ENCODE measurements around the gene WDFY3.

WDFY3 gene

DNA sequence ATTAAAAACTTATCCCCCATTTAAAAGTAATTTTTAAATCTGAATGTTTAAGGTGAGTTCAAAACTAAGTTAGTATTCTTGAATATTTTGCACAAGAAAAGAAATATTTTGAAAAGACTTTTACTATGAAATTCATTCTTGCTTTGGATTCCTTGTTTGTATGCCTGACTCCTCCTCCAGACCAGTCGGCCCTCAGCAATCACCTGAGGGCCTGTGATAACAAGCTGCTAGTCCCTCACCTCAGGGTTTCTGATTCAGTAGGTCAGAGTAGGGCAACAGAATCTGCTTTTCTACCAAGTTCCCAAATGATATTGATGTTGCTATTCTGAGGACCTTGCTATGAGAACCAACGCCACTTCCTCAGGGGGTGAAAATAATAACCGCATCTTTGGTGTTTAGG is 228.8 kb downstream of the WDFY3 start:
- no peak overlapping the region for H3K4me2 ChIP-seq
- H3K4me3 ChIP-seq: no peak overlapping the region
- no peaks in the 10 kb centered on the region for H3K4me1 ChIP-seq
- H3K9ac ChIP-seq: no peak overlapping the region
- H3K9me3 ChIP-seq (replicated peaks in 1 of 11): no peaks in the 10 kb centered on the region
- peaks cover 79 to 100% (median 94%) of the 10 kb centered on the region in 11 experiments for H3K36me3 ChIP-seq
- no peak overlapping the region for H3K27ac ChIP-seq
- no peak for TF ChIP-seq Cebpa-rat (IDR thresholded peaks at IDR 0.05)
- H4K20me1 ChIP-seq: peaks cover 0 to 12% (median 0%) of the 10 kb centered on the region in 11 experiments; a peak in 4 of 22 replicates
- H3K27me3 ChIP-seq: no peaks in the 10 kb centered on the region

DNA sequence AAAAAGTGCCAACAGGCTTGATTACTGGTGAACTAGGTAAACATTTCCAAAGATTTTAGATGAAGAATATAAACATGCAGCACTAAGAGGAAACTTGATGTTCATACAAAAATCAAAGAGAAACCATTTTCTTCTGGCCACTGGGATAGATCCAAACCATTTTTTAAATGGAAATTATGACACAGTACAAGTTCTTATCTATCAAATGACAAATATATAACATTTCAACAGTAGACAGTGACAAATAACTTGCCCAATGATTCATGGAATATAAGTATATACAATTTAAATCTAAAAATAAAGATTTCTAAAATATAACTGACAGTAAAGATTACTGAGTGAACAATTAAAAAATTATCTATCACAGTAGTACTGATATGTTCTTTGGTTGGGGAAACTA is 232.5 kb downstream of the WDFY3 start:
- Histone ChIP-seq H3K4me1 (no peaks in the 10 kb centered on the region), H3K27ac (no peak overlapping the region), H3K9me3 (replicated peaks in 1 of 11) (no peaks in the 10 kb centered on the region), H3K4me3 (no peak overlapping the region), H3K9ac (no peak overlapping the region), H4K20me1 (peaks cover 0 to 12% (median 0%) of the 10 kb centered on the region in 11 experiments; a peak in 2 of 22 replicates), H3K36me3 (peaks cover 60 to 95% (median 74%) of the 10 kb centered on the region in 11 experiments), H3K27me3 (no peaks in the 10 kb centered on the region), H3K4me2 (no peak overlapping the region)
- no peak for TF ChIP-seq Cebpa-rat (IDR thresholded peaks at IDR 0.05)

DNA sequence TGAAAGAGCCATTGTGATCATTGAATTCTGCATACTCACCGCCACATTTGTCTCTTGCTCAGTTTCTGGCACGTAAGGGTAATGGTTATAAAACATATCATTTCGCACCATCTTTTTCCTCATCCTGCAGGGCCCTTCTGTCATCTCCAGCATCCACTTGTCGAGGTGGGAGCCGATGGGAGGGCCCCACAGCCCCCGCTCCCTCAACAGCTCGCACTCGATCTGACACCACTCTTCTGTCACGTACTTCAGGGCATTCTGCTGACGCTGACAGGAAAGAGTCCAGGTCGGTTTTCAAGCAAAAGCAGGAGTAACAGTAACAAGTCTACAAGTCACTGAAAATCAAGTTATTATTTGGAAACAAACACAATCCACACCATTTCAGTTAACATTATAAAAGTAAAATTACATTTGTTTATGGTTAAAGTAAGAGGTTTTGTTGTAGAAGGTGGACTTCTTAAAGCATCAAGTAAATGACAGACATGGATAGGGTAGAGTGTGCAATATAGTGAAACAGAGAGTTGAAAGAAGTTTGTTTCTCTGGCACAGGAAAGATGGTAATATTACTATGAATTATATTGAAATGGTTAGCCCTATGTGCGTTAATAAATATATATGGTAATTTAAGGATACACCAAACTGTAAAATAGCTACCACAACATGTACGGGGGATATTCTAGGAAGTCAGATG is 233.0 kb downstream of the WDFY3 start:
- peaks cover 0 to 9% (median 0%) of the 10 kb centered on the region in 11 experiments; a peak in 3 of 22 replicates for H4K20me1 ChIP-seq
- H3K36me3 ChIP-seq: peaks cover 55 to 95% (median 69%) of the 10 kb centered on the region in 11 experiments
- H3K4me3 ChIP-seq: no peak overlapping the region
- H3K27ac ChIP-seq: no peak overlapping the region
- no peak for TF ChIP-seq Cebpa-rat (IDR thresholded peaks at IDR 0.05)
- no peak overlapping the region for H3K9ac ChIP-seq
- H3K4me2 ChIP-seq: no peak overlapping the region
- no peaks in the 10 kb centered on the region for H3K27me3 ChIP-seq
- H3K9me3 ChIP-seq (replicated peaks in 1 of 11): no peaks in the 10 kb centered on the region
- H3K4me1 ChIP-seq: no peaks in the 10 kb centered on the region

DNA sequence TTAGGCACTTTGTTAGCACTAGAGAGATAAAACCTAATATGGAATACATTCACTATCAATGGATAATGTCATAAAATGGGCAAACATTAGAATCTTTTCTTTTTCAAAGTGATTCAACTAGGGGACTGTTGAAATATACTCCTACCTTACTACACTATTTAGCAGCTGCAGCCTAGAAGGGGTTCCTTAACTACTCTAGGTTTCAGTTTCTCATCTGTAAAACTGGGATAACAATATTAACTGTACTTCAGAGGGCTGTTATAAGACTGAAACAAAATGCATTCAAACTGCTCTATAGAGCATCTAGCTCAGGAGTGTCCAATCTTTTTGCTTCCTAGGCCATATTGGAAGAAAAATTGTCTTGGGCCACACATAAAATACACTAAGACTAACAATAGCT is 236.1 kb downstream of the WDFY3 start:
- H3K4me2 ChIP-seq: no peak overlapping the region
- no peak overlapping the region for H3K27ac ChIP-seq
- no peak overlapping the region for H3K9ac ChIP-seq
- no peaks in the 10 kb centered on the region for H3K9me3 ChIP-seq (replicated peaks in 1 of 11)
- no peak for TF ChIP-seq Cebpa-rat (IDR thresholded peaks at IDR 0.05)
- peaks cover 0 to 29% (median 0%) of the 10 kb centered on the region in 11 experiments; a peak in 4 of 22 replicates for H4K20me1 ChIP-seq
- peaks cover 0 to 13% (median 5%) of the 10 kb centered on the region in 10 experiments; a peak in 10 of 20 replicates for H3K4me1 ChIP-seq
- no peaks in the 10 kb centered on the region for H3K27me3 ChIP-seq
- H3K36me3 ChIP-seq: peaks cover 30 to 92% (median 45%) of the 10 kb centered on the region in 11 experiments
- no peak overlapping the region for H3K4me3 ChIP-seq

DNA sequence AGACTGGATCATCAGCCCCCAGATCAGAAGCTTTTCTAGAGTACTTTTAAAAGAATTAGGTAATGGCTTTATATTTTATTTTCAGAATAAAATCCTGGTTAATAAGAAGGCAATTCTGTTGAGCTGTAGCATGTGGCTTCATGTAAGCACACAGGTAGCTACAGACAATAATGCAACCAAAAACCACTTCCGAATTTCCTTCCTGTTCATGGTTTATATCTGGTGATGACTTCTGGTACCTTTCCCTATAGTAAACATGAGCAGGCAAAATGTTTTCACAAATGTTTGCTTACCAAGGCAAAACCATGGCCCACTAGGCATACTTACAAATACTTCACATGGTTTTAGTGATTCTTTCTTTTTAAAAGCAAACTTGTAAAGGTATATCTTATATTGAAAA is 239.0 kb downstream of the WDFY3 start:
- no peak for TF ChIP-seq Cebpa-rat (IDR thresholded peaks at IDR 0.05)
- H3K9me3 ChIP-seq (replicated peaks in 1 of 11): no peaks in the 10 kb centered on the region
- no peak overlapping the region for H3K4me3 ChIP-seq
- H3K27me3 ChIP-seq: no peaks in the 10 kb centered on the region
- H3K4me1 ChIP-seq: peaks cover 0 to 13% (median 5%) of the 10 kb centered on the region in 10 experiments; a peak in 10 of 20 replicates
- H3K27ac ChIP-seq: no peak overlapping the region
- H4K20me1 ChIP-seq: peaks cover 0 to 32% (median 0%) of the 10 kb centered on the region in 11 experiments; a peak in 3 of 22 replicates
- peak overlapping the region in 2 of 11 experiments; percentile 14 to 38; a peak in 2 of 22 replicates for H3K4me2 ChIP-seq
- H3K9ac ChIP-seq: no peak overlapping the region
- peaks cover 28 to 92% (median 47%) of the 10 kb centered on the region in 11 experiments for H3K36me3 ChIP-seq

DNA sequence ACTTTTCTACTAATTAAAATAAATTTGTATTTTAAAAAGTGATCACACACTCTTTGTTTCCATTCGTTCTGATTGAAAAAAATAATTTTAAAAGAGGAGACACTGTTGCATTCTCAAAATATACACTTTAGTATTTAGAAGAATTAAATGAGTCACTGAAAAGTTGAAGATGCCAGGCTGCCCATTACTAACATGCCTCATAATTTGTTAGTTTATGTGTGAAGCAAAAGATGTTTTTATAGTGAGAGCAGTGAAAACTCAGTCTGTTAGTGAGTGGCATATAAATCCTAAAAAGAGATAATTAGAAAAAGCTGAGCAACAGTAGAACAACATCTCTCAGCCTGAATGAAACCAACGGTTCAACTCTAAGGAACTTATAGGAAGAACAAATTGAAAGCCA is 240.1 kb downstream of the WDFY3 start:
- H3K4me1 ChIP-seq: peaks cover 0 to 13% (median 5%) of the 10 kb centered on the region in 10 experiments; a peak in 10 of 20 replicates
- no peak for TF ChIP-seq Cebpa-rat (IDR thresholded peaks at IDR 0.05)
- no peaks in the 10 kb centered on the region for H3K9me3 ChIP-seq (replicated peaks in 1 of 11)
- peaks cover 28 to 92% (median 49%) of the 10 kb centered on the region in 11 experiments for H3K36me3 ChIP-seq
- H3K27ac ChIP-seq: no peak overlapping the region
- no peak overlapping the region for H3K4me2 ChIP-seq
- no peaks in the 10 kb centered on the region for H3K27me3 ChIP-seq
- peaks cover 0 to 30% (median 0%) of the 10 kb centered on the region in 11 experiments; a peak in 4 of 22 replicates for H4K20me1 ChIP-seq
- no peak overlapping the region for H3K9ac ChIP-seq
- no peak overlapping the region for H3K4me3 ChIP-seq

DNA sequence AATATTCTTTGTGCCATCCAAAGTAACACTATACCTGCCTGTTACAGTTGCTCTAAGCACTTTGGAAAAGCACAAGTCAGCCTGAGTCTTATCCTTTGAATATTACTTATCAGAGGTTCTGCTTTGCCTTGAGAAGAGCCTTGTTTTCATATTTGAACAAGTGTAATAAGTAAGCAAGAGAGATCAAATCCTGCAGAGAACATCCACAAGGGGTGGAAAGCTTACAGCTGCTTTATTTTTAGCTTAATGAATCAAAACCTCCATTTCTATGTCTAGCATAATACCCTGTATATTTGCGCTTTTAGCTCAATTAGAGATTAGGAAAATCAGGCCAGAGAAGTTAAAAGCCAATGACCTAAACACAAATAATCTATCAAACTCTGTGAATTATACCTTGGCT is 243.8 kb downstream of the WDFY3 start:
- H3K27ac ChIP-seq: no peak overlapping the region
- H3K27me3 ChIP-seq: no peaks in the 10 kb centered on the region
- H3K4me1 ChIP-seq: peaks cover 0 to 7% (median 2%) of the 10 kb centered on the region in 10 experiments; a peak in 7 of 20 replicates
- no peak overlapping the region for H3K9ac ChIP-seq
- TF ChIP-seq Cebpa-rat (IDR thresholded peaks at IDR 0.05): no peak
- no peaks in the 10 kb centered on the region for H3K9me3 ChIP-seq (replicated peaks in 1 of 11)
- no peak overlapping the region for H3K4me3 ChIP-seq
- no peak overlapping the region for H3K4me2 ChIP-seq
- H4K20me1 ChIP-seq: peaks cover 0 to 48% (median 0%) of the 10 kb centered on the region in 11 experiments; a peak in 3 of 22 replicates
- H3K36me3 ChIP-seq: peaks cover 40 to 99% (median 68%) of the 10 kb centered on the region in 11 experiments

DNA sequence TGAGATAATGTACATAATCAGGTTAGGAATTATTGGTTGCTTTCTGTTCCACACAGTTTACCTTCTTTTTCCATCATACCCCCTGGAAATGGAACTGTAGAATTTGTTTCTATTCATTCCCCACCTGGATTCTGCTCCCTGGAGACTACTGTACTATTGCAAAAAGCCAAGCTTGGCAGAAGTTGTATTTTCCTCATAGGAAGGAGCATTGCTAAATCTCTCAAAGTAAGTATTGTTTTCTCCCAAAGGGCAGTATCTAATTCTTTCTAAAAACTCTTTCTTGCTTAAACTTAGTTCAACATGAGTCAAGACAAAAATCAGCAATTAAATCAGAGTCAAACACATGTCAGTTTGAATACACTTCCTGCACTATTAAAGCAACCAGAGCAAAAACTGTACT is 247.4 kb downstream of the WDFY3 start:
- no peak overlapping the region for H3K4me3 ChIP-seq
- H3K4me2 ChIP-seq: no peak overlapping the region
- peaks cover 55 to 100% (median 88%) of the 10 kb centered on the region in 11 experiments for H3K36me3 ChIP-seq
- H3K27ac ChIP-seq: no peak overlapping the region
- peaks cover 0 to 31% (median 0%) of the 10 kb centered on the region in 11 experiments; a peak in 3 of 22 replicates for H4K20me1 ChIP-seq
- H3K9ac ChIP-seq: no peak overlapping the region
- H3K4me1 ChIP-seq: no peaks in the 10 kb centered on the region
- no peak for TF ChIP-seq Cebpa-rat (IDR thresholded peaks at IDR 0.05)
- H3K9me3 ChIP-seq (replicated peaks in 1 of 11): no peaks in the 10 kb centered on the region
- H3K27me3 ChIP-seq: no peaks in the 10 kb centered on the region

DNA sequence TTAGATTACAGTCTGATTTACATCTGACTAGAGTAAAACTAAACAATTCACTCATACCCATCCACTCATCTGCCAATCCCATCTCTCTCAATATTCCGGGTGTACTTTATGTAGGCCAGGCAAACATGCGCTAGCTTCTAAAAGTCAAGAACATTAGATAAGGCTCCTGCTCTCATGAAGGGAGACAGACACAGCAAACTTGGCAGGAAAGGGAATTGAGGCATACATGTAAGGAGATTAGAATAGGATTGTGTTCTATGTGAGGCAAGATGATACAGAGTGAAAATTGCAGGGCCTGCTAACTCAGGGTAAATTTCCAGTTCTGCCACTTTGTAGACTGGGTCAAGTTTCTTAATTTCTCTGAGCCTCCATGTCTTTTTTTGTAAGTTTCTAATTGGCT is 247.8 kb downstream of the WDFY3 start:
- H3K9me3 ChIP-seq (replicated peaks in 1 of 11): no peaks in the 10 kb centered on the region
- no peak overlapping the region for H3K4me2 ChIP-seq
- H3K4me1 ChIP-seq: no peaks in the 10 kb centered on the region
- no peak overlapping the region for H3K27ac ChIP-seq
- H3K27me3 ChIP-seq: no peaks in the 10 kb centered on the region
- H3K4me3 ChIP-seq: no peak overlapping the region
- no peak overlapping the region for H3K9ac ChIP-seq
- no peak for TF ChIP-seq Cebpa-rat (IDR thresholded peaks at IDR 0.05)
- peaks cover 56 to 100% (median 88%) of the 10 kb centered on the region in 11 experiments for H3K36me3 ChIP-seq
- peaks cover 0 to 31% (median 0%) of the 10 kb centered on the region in 11 experiments; a peak in 3 of 22 replicates for H4K20me1 ChIP-seq
